ENCODE data around the gene CLDN1. TPM values are rescaled to one million over a fixed set of nuclear protein-coding genes. Genes with fewer than 3 reads are reported as not detected.

The CLDN1 gene
- total RNA-seq, 1 experiment from 2014 or later = 0.14 TPM

DNA sequence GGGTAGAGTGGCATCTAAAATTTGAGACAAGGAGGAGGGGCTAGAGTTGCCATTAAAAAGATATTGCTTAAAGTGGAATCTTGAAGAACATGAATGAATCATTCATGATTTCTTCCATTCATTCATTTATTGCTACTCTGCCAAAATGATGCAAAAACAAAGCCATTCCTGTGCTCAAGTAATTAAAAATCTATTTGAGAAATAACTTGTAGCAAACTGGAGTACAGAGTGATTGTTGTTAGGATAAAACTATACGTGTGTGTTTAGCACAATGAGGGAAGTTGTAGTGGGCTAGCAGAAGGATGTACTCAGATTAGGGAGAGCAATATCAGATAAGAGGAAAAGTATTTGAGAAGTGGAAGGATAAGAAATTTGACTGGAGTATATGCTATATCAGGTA is 11.7 kb upstream of the CLDN1 start:
- DNase-seq (ENCODE audit: low spot score) = no peak

DNA sequence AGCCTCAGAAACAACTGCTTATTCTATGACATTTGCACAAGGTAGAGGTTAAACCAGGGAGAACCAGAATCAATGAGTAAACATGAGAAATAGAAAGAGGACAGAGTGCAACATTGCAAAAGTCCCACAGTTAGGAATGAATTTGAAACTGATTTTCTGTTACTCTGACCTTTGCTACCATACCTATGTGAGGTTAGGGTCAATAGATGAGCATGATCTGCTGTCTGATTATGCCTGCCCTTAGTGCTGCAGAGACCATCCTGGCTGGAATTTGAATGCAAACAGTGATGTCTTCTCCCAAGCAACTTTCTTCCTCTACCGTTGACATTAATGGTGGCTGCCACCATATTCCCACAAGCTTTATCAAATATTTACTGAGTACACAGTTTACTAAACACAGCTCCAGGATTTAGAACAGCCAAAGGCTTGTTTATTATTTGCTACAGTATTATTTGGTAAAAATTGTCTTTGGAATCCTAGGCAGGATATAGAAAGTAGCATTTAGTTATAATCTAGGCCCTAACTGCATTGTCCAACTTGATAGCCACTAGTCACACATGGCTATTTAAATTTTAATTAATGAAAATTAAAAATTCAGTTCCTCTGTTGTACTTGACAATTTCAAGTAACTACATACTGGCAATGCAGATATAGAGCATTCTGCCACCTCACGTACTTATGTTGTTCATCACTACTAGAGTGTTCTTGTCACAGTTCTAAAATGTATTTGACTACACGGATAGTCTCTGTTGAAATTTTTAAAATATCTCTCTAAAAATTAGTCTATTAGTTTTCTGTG is 8.9 kb upstream of the CLDN1 start:
- DNase-seq (ENCODE audit: low spot score) = no peak

DNA sequence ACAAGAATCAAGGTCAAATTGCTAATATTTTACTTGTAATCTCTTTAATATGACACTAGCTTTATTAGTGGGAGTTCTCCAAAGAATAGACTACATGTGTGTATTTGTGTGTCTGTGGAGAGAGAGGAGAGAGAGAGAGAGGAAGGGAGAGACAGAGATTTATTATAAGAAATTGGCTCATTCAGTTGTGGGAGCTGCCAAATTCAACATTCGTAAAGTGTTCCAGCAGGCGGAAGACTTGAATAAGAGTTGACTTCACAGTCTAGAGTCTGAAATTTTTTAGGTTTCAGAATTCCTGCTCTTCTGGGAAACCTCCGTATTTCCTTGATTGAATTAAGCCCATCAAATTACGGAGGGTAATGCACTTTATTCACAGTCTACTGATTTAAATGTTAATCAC is 4.7 kb upstream of the CLDN1 start:
- no peak for DNase-seq (ENCODE audit: low spot score)

DNA sequence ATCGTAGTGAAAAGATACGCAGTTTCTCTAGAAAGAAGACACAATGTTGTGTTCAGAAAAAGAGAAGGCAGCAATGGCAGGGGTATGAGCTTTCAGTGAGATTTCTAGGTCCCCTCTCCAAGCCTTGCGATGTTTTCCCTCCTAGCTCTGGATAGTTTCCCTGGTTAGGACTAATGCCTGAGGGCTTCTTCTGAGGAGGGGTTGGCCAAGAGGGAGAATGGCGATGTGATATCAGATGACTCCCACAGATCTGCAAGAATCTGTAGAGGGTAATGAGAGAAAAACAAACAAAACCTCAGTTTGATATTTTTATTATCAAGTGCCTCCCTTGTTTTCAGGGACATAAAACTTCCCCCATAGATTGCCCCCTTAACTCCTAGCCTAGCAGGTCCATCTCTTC is 4.1 kb upstream of the CLDN1 start:
- no peak for DNase-seq (ENCODE audit: low spot score)

DNA sequence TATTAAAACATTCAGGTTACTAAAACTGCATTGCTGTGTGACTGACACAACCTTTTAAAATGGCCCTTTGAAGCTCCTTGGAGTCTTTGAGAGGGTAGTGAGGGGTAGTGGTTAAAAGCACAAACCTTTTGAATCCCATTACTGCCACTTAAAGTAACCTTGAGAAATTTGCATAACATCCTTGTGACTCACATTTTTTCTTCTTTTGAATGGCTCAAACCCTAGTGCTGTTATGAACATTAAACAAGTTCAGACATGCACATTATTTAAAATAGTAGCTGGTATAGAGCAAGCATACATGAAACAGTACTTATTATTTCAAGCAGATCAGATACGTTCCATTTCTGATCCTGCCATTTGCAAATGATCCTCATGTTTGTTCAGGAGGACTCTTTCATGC is 3.7 kb upstream of the CLDN1 start:
- no peak for DNase-seq (ENCODE audit: low spot score)

DNA sequence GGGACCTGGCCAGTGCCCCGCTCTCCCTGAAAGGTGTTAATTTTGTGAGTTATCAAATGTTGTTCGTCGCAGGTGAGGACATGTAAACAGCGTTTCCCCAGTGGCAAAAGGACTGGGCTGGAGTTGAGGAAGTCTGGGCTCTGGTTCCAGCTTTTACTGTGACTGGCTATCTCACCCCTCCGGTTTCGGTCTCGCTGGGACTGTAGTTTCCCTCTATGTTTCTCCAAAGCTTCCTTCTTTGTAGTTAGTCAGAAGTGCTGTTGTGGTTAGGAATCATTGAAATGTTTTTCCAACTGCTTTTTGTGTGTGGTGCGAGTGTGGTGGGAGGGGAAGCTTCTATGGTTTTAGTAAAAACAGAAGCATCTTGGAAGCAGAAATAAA is 990 bp upstream of the CLDN1 start:
- no peak for DNase-seq (ENCODE audit: low spot score)

DNA sequence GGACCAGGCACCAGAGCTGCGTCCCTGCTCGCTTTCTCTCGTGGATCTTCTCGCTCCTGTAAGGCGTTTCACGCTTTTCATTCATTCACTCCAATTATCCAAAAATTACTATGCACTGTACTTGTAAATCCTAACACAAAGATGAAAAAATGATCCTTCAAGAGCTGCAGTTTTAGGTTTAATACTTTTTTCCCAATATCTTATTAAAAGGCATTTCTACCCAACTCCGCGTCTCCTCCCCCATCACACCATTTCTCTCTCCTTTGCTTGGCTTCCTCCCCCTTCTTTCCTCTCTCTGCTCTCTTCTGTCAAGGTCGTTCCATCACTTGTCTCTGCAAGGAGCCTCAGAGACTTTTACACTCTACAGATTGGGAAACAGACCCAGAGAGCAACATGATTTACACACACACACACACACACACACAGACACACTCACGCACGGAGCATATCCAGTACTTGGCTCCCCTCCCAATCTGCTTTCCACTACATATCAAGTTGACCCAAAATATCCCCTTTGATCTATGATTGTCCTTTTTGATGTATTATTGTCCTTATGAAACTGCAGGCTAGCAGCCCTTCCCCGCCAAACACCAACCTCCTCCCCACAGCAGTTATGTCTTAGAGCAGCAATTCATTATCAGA is 479 bp upstream of the CLDN1 start:
- DNase-seq (ENCODE audit: low spot score) = no peak

DNA sequence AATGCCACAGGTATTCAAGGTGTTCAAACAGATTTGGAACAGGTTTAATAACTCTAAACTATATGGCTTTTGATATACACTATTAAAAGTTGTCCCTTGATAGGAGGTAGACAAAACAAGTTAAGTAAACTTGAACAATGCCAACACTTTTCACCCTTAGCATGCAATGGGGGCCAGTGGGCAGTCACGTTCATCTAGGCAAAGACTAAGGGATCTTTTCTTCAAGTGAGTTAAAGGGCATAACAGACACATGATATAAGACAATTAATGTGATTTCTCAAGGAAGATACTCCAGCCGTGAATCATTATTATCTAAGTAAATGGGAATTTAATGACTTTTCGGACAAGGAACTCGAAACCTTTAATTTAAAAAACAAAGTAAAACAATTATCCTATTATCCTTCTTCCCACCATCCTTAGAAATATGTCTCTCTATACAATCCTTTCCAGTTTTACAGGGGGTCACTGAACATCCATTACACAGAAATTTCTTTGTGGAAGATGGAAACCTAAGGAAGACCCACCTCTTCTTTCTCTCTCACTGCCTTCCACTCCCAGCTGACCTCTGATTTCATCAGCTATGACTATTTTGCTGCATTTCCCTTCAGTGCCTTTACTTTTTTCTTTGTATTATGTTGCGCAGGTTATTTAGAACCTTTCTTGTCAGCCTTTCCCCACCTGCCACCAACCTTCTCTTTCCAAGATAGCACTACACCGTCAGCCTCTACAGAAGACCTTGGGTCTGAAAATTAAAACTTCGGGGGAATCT is 1.5 kb downstream of the CLDN1 start:
- no peak for DNase-seq (ENCODE audit: low spot score)

DNA sequence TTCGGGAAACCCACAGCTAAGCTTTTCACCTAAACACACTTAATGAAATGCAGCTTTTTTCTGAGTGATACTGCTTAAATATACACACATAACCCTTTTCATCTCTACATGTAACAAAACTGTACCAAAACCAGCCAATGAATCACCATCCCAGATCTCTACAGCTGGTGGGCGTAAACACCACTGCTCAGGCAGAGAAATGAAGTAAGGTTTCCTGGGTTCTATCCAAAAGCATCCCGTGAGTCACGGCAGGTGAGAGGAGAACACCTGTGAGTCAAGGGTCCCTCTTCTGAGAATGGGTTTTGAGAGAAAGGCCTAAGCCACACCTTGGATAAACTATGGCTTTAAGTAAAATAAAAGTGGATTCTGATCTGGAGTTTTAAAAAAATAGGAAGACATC is 2.6 kb downstream of the CLDN1 start:
- no peak for DNase-seq (ENCODE audit: low spot score)

DNA sequence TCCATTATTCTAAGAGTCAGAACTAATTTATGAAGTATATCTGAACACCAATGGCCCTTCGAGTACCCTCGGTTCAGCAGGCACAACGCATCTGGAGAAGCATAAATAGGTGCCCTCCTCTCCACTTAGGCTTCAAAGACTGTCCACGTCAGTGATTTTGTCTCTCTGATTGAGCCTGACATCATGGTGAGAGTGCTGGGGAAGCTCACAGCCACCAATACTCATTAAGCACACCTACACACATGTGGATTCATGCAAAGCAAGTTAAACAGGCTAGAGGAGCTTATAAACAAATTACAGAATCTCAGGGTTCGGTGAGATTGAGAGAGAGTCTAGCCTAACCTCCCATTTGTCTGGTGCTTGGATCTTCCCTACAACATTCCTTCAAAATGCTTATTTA is 3.6 kb downstream of the CLDN1 start:
- no peak for DNase-seq (ENCODE audit: low spot score)

DNA sequence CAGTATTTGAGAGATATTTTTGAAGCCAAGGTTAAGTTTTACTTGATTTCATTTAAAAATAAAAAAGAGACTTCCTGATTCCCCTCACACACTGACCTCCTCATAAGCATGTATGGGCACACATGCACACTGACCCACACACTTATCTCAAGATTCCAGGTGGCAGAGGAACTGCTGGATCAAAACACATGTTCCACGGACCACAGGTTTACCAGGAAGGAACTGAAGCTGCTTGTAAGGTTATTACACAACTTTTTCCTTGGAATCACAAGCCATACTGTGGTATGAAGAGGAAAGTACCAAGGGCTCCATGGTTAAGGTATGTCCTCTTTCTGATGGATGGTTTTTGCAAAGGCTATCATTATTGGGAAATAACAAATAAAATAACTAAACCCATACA is 7.5 kb downstream of the CLDN1 start:
- DNase-seq (ENCODE audit: low spot score) = no peak

DNA sequence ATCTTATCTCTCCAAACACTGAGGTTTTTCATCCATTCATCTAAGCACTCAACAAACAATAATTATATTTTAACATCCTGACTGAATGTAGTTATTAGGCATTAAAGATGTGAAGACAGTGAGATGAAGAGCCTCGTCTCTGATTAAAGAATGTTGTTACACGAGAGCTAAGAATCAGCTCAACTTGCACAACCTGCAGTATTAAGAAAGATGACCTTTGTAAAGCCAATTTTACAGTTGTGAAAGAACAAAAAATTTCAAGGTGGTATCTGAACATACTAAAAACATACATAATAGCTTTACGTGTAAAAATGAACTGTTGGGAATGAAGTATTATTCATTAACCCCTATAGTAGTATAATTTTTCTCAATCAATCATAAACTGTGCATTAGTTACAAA is 12.8 kb downstream of the CLDN1 start:
- DNase-seq (ENCODE audit: low spot score) = no peak

DNA sequence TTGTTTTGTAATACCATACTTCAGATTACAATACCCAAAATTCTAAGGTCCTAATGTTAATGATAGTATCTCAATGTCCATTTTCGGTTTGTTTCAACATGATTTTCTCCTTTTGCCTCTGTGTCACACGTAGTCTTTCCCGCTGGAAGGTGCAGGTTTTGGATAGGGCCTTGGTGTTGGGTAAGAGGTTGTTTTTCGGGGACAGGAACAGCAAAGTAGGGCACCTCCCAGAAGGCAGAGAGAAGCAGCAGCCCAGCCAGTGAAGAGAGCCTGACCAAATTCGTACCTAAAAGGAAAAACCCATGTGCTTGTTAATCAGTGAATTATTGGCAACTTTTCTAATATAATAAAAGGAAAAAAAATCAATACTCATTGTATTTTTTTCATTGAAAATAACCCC is 14.1 kb downstream of the CLDN1 start:
- DNase-seq (ENCODE audit: low spot score) = no peak

DNA sequence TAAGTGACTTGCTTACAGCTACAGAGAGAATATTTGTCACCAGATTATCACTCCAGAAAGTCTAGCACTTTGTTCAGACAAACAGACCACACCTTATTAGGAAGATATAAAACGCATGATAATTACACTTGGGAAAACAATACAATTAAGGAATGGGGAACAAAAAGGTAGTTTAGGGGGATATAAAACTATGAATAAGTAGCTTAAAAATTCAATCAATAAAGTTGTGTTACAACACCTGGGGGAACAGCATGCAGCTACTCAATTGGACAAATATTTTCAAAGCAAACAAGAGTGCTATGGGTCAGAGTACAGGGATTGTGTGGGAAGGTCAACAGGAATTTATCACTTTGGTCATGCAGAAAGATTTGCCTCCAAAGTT is 15.1 kb downstream of the CLDN1 start:
- DNase-seq (ENCODE audit: low spot score) = no peak

DNA sequence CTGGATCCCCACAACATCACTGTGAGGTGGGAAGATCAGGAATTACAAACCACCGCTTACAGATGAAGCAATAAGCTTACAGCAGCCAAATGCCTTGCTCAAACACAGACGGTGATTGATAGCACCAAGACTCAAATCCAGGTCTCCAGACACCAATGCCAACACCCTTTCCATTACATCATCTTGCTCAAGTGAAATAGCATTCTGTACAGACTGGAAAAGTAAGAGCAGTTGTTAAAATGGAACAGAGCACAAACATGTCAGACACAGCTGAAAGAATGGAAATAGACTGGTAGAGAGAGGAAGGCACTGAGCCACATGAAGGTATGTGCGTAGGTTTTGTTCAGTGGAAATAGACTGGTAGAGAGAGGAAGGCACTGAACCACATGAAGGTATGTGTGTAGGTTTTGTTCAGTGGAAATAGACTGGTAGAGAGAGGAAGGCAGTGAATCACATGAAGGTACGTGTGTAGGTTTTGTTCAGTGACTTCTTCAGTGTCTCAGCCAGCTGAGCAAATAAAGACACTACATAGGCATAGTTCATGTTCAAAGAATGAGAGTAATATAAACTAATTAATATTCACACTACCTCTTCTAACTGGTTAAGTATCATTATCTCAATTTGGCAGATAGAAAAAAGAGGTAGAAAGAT is 15.6 kb downstream of the CLDN1 start:
- DNase-seq (ENCODE audit: low spot score) = no peak

DNA sequence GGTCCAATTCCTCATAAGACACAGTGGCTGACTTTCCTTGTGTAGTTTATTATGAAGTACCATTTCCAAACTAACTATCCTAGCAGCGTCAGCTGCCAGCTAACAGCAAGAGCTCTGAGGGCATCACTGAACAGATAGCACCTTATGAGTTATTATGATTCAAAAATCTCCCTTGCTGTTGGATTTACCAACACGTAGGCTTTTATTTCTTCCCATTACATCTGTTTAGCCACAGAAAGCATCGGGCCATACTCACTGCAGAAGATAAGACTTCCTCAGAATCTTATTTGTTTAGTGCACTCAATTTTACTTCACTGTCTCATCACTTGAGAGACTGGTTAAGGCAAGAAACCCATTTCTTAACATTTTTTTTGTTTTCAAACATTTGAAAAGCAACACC is 16.2 kb downstream of the CLDN1 start:
- DNase-seq (ENCODE audit: low spot score) = no peak

DNA sequence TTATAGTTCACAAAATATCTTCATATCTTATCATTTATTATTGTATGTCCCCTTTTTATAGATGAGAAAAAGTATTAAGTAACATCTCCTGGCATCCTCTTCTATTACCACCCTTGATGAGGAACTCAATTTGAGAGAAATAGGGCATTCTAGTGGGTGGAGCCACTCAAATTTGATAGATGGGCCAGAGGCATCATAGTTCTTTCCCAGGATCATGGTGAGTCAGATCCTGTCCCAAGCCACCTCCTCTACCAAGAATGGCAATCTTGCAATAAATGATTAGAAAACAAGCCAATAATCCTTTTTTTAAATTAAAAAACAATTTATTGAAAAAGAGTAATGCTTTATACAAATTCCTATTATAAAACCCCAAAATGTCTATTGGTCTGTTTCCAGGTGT is 16.8 kb downstream of the CLDN1 start:
- no peak for DNase-seq (ENCODE audit: low spot score)

DNA sequence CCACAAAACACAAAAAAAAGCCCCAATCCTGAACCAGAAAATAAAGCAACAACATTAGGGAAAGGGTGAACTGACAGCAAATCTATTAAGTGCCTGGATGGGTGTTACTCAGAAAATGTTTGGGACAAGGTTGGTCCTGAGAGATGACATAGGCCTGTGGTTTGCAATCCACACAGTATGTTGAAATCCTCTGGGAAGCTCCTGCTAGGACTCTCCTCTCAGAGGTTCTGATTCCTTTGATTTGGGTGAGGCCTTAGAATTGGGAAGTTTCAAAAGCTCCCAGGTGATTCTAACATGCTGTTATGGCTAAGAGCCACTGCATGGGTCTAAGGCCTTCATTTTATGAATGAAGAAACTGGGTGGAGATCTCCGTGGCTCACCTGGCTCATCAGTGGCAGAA is 18.4 kb downstream of the CLDN1 start:
- no peak for DNase-seq (ENCODE audit: low spot score)

DNA sequence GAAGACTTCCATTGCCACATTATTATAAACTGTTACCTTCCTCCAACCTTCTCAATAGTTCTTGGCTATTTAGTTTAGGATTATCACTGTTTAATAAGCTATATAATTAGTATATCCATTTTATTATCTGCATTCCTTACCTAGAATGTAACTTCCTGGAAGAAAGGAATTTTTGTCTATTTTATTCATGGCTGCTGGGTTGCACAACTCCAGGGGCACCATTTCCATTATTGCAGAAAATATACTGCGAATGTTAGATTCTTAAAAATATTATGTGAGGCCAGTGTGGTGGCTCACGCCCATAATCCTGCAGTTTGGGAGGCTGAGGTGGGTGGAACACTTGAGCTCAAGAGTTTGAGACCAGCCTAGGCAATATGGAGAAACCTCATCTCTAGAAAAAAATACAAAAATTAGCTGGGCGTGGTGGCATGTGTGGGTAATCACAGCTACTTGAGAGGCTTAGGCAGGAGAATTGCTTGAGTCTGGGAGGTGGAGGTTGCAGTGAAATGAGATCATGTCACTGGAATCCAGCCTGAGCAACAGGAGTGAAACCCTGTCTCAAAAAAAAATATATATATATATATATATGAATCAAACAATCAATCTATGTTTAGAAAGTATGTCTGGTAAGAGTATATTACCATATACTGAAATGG is 19.9 kb downstream of the CLDN1 start:
- no peak for DNase-seq (ENCODE audit: low spot score)

DNA sequence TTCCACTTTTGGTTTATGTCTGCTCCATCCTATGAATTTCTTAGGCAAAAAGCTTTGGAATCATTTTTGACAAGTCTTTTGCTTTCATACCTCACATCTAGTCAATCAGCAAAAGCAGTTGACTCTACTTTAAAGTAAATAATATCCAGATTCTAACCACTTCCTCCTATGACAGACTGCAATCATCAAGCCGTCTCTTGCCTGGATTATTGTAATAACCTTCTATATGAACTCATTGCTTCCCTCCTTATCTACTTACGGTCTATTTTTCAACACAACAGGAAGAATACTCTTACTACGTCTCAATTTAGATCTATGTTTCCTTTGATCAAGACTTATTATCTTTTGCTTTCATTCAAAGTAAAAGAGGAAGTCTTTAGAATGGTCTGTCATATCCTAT is 20.7 kb downstream of the CLDN1 start:
- no peak for DNase-seq (ENCODE audit: low spot score)

DNA sequence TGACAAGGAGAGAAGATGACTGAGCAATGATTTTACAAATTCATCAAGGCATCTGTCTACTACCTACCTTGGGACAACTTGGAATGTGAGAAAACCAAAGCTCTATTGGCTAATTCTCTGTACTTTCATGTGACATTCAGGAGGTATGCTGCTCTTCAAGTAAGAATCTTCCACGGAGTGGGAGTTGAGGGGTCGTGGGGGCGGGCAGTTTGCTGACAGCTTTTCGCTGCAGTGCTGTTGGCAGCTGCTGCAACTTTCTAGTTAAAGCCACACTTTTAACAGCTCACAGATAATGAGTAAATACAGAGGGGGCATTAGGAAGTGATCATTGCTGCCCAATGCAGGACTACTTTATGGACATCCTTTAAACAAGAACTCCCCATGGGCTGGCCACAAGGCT is 22.3 kb downstream of the CLDN1 start:
- no peak for DNase-seq (ENCODE audit: low spot score)

DNA sequence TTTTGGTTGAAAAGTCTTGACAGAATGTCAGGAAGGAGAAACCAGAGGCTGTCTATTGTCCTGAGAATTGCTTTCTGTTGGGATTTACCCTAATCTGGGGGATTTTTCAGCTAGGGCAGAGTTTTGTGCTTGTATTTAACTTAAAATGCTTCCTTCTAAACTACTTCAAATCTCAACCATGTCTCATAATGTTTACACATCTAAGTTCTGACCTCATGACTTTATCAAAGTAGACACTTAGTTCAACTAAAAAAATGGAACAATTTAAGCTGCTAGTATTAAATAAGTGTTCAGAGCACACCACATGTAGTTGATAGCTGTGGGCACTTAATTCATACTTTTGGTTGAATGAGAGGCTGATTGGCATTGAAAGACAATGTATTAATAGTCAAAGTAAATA is 28.2 kb downstream of the CLDN1 start:
- DNase-seq (ENCODE audit: low spot score) = no peak
